Activated CD8-positive, alpha-beta memory T cell treated with anti-CD3 and anti-CD28 coated beads, Interleukin-2, amount 10 ng/mL, durations not matched to agents 7 days and 5 days (primary cell): Measurements from ENCODE around the gene ASGR2. TPM values are rescaled to one million over a fixed set of nuclear protein-coding genes. Genes with fewer than 3 reads are reported as not detected.
"Not testable (repeated sequence)": the region's sequence is repeated elsewhere in the genome, so short reads cannot be mapped to it uniquely, and the experiment has no call there.

Source experiments
- ATAC-seq: fragments of 150-1000 bp; cut with Tn5 transposase; one replicate; pipeline ENCODE4 v1.10.0; 2021; ENCODE audit warnings: moderate library complexity
- CTCF ChIA-PET: fragments of 350-600 bp; sonication (Branson Sonifier 250); formaldehyde crosslinking; loops from one replicate; lab custom pipeline; 2021; ENCODE audit warnings: antibody characterized with exemption; lab: Charles Lee
- DNase-seq: peaks from one replicate; pipeline ENCODE4 v3.0.0-alpha.2; 2020
- H3K27ac Mint-ChIP-seq: one replicate; pipeline ENCODE4 v1.8.0; 2021; ENCODE audit warnings: mild to moderate bottlenecking, mixed read lengths
- H3K27me3 Mint-ChIP-seq: one replicate; pipeline ENCODE4 v1.8.0; 2021; ENCODE audit warnings: mixed read lengths
- H3K36me3 Mint-ChIP-seq: one replicate; pipeline ENCODE4 v1.8.0; 2021; ENCODE audit warnings: mild to moderate bottlenecking, mixed read lengths
- H3K4me1 Mint-ChIP-seq: one replicate; pipeline ENCODE4 v1.8.0; 2021; ENCODE audit warnings: mixed read lengths
- H3K4me3 Mint-ChIP-seq: one replicate; pipeline ENCODE4 v1.8.0; 2021; ENCODE audit warnings: mild to moderate bottlenecking, moderate library complexity, mixed read lengths
- H3K9me3 Mint-ChIP-seq: one replicate; pipeline ENCODE4 v1.8.0; 2022; ENCODE audit warnings: low read depth, mixed read lengths
- total RNA-seq, 2 experiments: library from RNA; stranded (reverse); gene quantifications; one replicate each; pipeline ENCODE4 v1.2.3, GENCODE V29; 2021

ASGR2 gene, protein sequence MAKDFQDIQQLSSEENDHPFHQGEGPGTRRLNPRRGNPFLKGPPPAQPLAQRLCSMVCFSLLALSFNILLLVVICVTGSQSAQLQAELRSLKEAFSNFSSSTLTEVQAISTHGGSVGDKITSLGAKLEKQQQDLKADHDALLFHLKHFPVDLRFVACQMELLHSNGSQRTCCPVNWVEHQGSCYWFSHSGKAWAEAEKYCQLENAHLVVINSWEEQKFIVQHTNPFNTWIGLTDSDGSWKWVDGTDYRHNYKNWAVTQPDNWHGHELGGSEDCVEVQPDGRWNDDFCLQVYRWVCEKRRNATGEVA
- not detected for total RNA-seq

DNA sequence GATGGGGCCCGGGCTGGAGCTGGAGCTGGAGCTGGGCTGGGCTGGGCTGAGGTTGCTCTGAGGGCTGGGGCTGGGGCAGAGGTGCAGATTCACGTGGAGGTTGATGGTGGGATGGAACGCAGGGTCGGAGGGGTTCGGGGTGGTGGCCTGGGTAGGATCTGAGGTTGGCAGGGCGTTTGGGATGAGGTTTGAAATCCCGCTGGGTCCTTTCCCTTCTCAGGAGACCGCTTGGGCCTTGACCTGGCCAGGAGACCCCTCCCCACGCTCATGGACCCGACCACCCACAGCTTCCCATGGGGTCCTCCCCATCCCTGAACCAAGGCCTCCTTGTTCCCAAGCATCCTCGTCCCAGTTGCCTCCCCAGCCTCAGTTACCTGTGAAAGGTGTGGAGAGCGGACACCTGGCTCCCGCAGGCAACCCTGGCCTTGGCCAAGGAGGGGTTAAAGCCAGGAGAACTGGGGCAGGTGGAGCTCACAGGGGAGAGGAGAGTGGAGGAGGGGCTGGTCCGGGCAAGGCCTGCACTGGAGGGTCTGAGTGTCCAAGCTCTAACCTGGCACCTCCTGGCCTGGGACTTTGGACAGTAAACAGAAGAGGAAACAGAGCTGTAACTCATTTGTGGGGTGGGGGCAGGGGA lies at the start of gene ASGR2:
ASGR2 (minus strand) TSS at position 582 of the 634 bp plus-strand sequence. CDS start 582 bp downstream, outside the sequence.
- H3K9me3 Mint-ChIP-seq, result no peaks in the 10 kb centered on the region
- DNase-seq (no peak), ATAC-seq (no peak)
- H3K27me3 Mint-ChIP-seq, result peaks cover 3% of the 10 kb centered on the region
- H3K27ac Mint-ChIP-seq, result no peak within 1 kb of the TSS
- H3K36me3 Mint-ChIP-seq, result no peaks in the 10 kb centered on the region
- CTCF ChIA-PET, result interaction anchor here (1.1 to 2.3 kb wide), 2 partner anchors 19 to 22 kb away, joined by 3 to 7 read pairs; no protein-coding TSS in a partner anchor
- H3K4me1 Mint-ChIP-seq, result peaks cover 13% of the 10 kb centered on the region
- no peak within 1 kb of the TSS for H3K4me3 Mint-ChIP-seq

DNA sequence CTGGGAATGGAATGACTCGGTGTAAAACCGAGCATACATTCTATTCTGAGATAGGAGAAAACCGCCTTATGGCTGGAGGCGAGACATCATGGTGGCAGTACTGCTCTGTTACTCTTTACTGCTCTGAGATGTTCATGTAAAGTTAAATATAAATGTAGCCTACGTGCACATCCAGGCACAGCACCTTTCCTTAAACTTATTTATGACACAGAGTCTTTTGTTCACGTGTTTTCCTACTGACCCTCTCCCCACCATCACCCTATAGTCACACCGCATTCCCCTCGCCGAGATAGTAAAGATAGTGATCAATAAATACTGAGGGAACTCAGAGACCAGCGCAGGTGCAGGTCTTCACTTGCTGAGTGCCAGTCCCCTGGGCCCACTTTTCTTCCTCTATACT lies 44.9 kb upstream of the ASGR2 start:
- ATAC-seq, CTCF ChIA-PET, H3K9me3 Mint-ChIP-seq, DNase-seq, H3K36me3 Mint-ChIP-seq, H3K4me3 Mint-ChIP-seq, H3K27ac Mint-ChIP-seq, H3K4me1 Mint-ChIP-seq: not testable (repeated sequence)
- H3K27me3 Mint-ChIP-seq, result peaks cover 23% of the 10 kb centered on the region

DNA sequence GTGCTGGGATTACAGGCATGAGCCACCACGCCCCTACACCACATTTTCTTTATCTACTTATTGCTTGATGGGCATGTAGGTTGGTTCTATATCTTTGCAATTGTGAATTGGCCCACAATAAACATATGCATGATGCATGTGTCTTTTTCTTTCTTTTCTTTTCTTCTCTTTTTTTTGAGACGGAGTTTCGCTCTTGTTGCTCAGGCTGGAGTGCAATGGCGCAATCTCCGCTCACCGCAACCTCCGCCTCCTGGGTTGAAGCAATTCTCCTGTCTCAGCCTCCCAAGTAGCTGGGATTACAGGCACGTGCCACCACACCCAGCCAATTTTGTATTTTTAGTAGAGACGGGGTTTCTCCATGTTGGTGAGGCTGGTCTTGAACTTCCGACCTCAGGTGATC lies 43.8 kb upstream of the ASGR2 start:
- H3K36me3 Mint-ChIP-seq, CTCF ChIA-PET, ATAC-seq, H3K4me3 Mint-ChIP-seq, H3K4me1 Mint-ChIP-seq, H3K9me3 Mint-ChIP-seq, DNase-seq, H3K27ac Mint-ChIP-seq: not testable (repeated sequence)
- peaks cover 31% of the 10 kb centered on the region for H3K27me3 Mint-ChIP-seq

DNA sequence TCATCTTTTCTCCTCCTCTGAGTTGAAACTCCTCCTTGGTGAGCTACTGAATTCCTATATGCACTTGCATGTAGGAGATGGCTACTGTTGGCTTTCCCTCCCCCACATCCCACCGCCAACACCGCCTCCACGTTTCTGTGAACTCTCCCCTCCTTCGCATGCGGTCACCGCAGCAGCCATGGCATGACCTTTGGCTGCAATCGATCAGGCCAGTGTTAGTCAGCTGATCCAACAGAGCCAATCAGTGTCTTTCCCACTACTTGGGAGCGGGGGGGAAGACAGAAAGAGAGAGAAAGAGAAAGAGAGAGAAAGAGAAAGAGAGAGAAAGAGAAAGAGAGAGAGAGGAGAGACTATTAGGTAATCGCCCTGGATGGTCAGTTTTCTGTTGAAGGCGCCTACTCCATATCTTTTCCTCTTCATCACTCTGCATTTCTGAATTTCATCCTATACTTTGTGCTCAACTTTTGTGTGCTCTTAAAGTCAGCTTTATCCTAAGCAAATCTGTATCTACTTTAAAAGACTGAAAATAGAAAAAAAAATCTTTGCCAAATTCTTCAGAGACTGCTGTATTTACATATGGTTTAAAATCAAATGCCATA lies 41.8 kb upstream of the ASGR2 start:
- no peak overlapping the region for H3K27ac Mint-ChIP-seq
- H3K9me3 Mint-ChIP-seq, result no peaks in the 10 kb centered on the region
- ATAC-seq (no peak), DNase-seq (no peak)
- CTCF ChIA-PET, result interaction anchor here (1.1 kb wide), 2 partner anchors 9 to 20 kb away, joined by 3 to 4 read pairs; no protein-coding TSS in a partner anchor
- H3K36me3 Mint-ChIP-seq, result no peaks in the 10 kb centered on the region
- no peaks in the 10 kb centered on the region for H3K4me1 Mint-ChIP-seq
- H3K27me3 Mint-ChIP-seq, result peaks cover 40% of the 10 kb centered on the region
- no peak overlapping the region for H3K4me3 Mint-ChIP-seq

DNA sequence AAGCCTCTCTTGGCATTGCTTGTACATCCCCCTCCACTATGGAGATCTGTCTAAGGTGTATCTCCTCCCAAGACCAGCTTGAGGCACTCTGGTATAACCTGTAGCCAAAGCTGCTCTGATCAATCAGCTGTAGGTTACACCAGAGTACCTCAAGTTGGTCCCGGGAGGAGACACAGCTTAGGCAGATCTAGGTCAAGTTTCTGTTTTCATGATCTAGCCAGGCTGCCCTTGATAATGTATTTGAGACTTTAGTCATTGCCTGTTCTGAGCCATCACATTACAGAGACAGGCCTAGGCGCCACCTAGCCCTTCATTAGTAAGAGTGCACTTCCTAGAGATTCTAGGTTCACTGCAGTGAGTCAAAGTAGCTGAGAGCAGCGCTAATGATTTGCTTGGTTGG lies 33.1 kb upstream of the ASGR2 start:
- H3K4me1 Mint-ChIP-seq, result no peaks in the 10 kb centered on the region
- no peaks in the 10 kb centered on the region for H3K9me3 Mint-ChIP-seq
- CTCF ChIA-PET, result interaction anchor here (0.9 to 1.8 kb wide), 2 partner anchors 11 to 15 kb away, joined by 3 to 8 read pairs; no protein-coding TSS in a partner anchor
- H3K36me3 Mint-ChIP-seq, result no peaks in the 10 kb centered on the region
- no peak for ATAC-seq
- H3K27ac Mint-ChIP-seq, result no peak overlapping the region
- H3K4me3 Mint-ChIP-seq, result no peak overlapping the region
- no peak for DNase-seq
- peaks cover 10% of the 10 kb centered on the region for H3K27me3 Mint-ChIP-seq

DNA sequence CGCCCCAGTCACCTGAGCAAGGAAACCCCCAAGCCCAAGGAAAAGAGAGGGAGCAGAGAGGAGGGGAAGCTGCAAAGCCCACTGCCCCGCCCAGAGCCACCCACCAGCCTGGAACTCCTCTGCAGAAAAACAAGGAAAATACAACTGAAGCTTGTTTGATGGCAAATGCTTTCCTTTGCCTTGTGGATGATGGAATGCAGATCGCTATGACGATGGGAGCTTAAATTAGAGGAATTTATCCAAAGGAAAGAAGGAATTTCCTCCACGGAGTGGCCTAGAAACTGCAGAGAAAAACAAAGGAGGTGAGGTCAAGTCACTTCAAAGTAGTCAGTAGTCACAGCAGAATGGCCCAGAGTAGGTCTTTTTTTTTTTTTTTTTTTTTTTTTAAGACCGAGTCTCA lies 31.5 kb upstream of the ASGR2 start:
- DNase-seq (no peak), ATAC-seq (no peak)
- Mint-ChIP-seq H3K4me3 (no peak overlapping the region), H3K36me3 (no peaks in the 10 kb centered on the region), H3K9me3 (no peaks in the 10 kb centered on the region), H3K27ac (no peak overlapping the region), H3K27me3 (no peaks in the 10 kb centered on the region), H3K4me1 (no peaks in the 10 kb centered on the region)
- CTCF ChIA-PET, result interaction anchor here (0.7 to 1.8 kb wide), 6 partner anchors 10 to 418 kb away, joined by 3 to 8 read pairs (median 4); no protein-coding TSS in a partner anchor

DNA sequence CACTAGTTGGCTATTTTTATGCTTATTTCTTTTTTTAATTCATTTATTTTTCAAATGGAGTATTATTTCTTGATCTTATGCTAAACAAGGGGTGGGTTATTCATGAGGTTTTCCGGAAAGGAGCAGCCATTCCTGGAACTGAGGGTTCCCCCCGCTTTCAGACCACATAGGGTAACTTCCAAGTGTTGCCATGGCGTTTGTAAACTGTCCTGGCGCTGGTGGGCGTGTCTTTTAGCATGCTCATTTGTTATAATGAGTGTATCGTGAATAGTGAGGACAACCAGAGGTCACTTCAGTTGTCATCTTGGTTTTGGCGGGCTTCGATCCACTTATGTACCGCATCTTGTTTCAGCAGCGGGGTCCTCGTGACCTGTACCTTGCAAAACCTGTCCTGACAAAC lies 29.6 kb upstream of the ASGR2 start:
- no peaks in the 10 kb centered on the region for H3K27me3 Mint-ChIP-seq
- ATAC-seq (no peak), DNase-seq (no peak)
- H3K36me3 Mint-ChIP-seq, result no peaks in the 10 kb centered on the region
- no peaks in the 10 kb centered on the region for H3K4me1 Mint-ChIP-seq
- CTCF ChIA-PET, result interaction anchor here (13.2 kb wide), 1 partner anchor 99 kb away, joined by 253 read pairs; the partner anchor contains the start of gene SLC16A11
- H3K27ac Mint-ChIP-seq, result no peak overlapping the region
- no peak overlapping the region for H3K4me3 Mint-ChIP-seq
- no peaks in the 10 kb centered on the region for H3K9me3 Mint-ChIP-seq

DNA sequence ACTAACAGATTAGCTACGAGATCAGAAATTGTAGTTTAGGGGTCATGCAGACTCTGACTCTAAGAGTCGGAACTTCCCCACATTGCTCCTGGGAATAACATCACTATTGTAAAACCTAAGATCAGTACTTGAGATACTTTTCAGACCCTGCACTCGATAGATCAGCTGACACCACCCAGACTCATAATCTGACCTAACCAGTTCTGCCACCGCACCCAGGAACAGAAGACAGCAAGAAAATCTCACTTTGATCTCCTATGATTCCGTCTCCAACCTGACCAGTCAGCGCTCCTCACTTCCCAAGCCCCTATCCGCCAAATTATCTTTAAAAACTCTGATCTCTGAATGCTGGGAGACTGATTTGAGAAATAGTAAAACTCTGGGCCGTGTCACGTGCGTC lies 27.2 kb upstream of the ASGR2 start:
- no peak for ATAC-seq
- Mint-ChIP-seq H3K9me3 (no peaks in the 10 kb centered on the region), H3K36me3 (no peaks in the 10 kb centered on the region), H3K27me3 (peaks cover 8% of the 10 kb centered on the region), H3K4me3 (no peak overlapping the region), H3K27ac (no peak overlapping the region), H3K4me1 (no peaks in the 10 kb centered on the region)
- CTCF ChIA-PET, result interaction anchor here (1.4 to 13.2 kb wide), 3 partner anchors 36 to 97 kb away, joined by 3 to 253 read pairs (median 5); partner anchors contain the start of gene SLC16A11
- DNase-seq, result no peak

DNA sequence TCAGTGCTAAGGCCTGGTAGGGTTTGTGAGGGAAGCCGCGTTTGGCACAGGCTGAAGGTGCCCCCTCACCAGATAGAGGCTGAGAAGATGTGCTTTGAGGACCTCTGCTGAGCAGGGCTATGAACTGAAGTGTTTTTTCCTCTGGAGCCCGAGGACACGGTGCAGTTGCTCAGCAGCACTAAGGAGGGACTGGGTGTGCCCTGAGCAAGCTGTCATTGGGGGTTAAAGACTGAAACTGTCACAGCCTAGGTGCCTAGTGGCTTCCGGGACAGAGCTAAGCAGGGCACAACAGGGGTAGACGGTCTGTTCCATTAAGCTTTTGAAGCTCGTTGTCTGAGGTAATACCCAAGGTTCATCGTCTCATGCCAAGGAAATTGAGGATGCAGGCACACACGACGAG lies 24.8 kb upstream of the ASGR2 start:
- ATAC-seq (no peak), DNase-seq (no peak)
- Mint-ChIP-seq H3K4me1 (peaks cover 6% of the 10 kb centered on the region), H3K27ac (no peak overlapping the region), H3K9me3 (no peaks in the 10 kb centered on the region), H3K36me3 (no peaks in the 10 kb centered on the region), H3K27me3 (peaks cover 13% of the 10 kb centered on the region), H3K4me3 (no peak overlapping the region)
- CTCF ChIA-PET, result interaction anchor here (1.1 to 13.2 kb wide), 3 partner anchors 38 to 94 kb away, joined by 4 to 253 read pairs (median 6); partner anchors contain the start of gene SLC16A11

DNA sequence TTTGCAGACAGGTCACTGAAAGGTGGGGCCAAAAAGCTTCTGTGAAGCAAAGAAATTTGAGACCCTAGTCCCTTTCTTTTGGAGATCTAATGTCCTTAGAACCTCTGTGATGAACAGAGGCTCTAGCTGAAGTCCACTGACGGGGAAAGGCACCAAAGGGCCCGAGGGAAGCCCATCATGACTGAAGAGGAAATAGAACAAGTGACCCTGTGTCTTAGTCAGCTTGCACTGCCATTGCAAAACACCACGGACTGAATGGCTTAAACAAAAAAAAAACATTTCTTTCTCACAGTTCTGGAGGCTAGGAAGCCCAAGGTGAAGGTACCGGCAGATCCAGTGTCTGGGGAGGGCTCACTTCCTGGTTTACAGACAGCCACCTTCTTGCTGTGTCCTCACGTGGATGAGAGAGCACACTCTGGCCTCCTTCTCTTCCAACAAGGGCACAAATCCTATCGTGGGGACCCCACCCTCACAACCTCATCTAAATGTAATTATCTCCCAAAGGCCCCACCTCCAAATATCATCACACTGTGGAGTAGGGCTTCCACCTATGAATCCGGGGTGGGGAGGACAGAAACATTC lies 24.3 kb upstream of the ASGR2 start:
- CTCF ChIA-PET, result interaction anchor here (1.4 to 13.2 kb wide), 3 partner anchors 39 to 94 kb away, joined by 6 to 253 read pairs (median 65); partner anchors contain the start of gene SLC16A11
- no peak for DNase-seq
- Mint-ChIP-seq H3K4me3 (no peak overlapping the region), H3K9me3 (no peaks in the 10 kb centered on the region), H3K27me3 (peaks cover 13% of the 10 kb centered on the region), H3K27ac (no peak overlapping the region), H3K36me3 (no peaks in the 10 kb centered on the region), H3K4me1 (peaks cover 7% of the 10 kb centered on the region)
- ATAC-seq, result no peak

DNA sequence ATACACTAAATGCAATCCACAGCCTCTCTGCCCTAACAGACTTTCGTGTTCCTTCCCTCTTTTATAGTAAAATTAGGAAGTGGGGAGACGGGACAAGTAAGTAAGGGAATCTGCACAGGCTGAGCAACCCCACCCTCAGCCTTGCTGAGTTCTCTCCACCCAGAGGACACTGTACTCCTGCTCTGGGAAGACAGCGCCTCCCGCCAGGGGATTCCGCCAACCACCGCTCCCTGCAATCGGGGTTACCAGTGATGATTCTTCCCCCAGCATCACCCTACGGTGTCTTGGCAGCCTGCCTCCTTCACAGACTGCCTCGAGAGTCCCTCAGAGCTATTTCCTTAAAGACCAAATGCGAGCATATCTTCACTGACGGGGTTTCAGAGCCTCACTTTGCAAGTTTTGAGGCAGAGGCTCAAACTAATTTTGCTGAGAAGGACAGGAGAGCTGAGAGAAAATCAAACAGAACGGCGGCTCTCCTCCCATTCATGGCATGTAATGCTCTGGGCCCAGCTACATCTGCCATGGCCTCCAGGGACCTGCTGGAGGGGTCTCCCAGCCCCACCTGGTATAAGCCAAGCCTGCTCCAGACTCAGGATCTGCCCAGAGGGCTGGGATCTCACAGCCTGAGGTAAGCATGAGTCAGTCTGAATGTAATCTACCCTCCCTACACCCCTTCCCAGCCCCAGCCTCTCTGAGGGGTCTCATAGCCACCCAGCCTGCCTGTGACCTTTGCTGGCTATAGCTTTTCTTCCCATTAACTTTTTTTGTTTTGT lies 22.7 kb upstream of the ASGR2 start:
- Mint-ChIP-seq H3K4me1 (peaks cover 17% of the 10 kb centered on the region), H3K27me3 (peaks cover 13% of the 10 kb centered on the region), H3K4me3 (no peak overlapping the region), H3K36me3 (no peaks in the 10 kb centered on the region), H3K9me3 (no peaks in the 10 kb centered on the region), H3K27ac (no peak overlapping the region)
- DNase-seq (no peak), ATAC-seq (no peak)
- CTCF ChIA-PET, result interaction anchor here (0.8 to 13.2 kb wide), 21 partner anchors 10 to 226 kb away, joined by 3 to 253 read pairs (median 4); partner anchors contain the start of genes ASGR2 and SLC16A11

DNA sequence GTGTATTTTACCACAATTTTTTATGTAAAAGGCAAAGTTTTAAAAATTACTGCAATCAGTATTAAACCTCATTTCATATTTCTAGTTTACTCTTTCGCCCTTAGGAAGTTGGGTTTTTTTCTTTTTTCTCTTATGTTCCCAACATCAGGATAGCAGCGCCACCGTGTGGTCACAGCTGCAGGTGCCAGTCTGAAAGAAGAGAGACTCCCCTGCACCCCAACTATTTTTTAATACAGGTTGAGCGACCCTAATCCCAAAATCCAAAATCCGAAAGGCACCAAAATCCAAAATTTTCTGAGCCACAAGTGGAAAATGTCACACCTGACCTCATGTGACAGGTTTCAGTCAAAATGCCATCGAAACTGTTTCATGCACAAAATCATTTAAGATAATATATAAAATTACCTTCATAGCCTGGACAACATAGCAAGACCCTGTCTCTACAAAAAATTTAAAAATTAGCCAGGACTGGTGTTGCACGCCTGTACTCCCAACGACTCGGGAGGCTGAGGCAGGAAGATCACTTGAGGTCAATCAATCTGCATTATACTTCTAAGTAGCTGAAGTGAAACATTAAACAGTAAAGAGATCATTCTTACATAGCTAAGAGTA lies 21.8 kb upstream of the ASGR2 start:
- Mint-ChIP-seq H3K27me3 (peaks cover 13% of the 10 kb centered on the region), H3K36me3 (no peaks in the 10 kb centered on the region), H3K4me3 (no peak overlapping the region), H3K27ac (no peak overlapping the region), H3K9me3 (no peaks in the 10 kb centered on the region), H3K4me1 (peaks cover 21% of the 10 kb centered on the region)
- CTCF ChIA-PET, result interaction anchor here (0.7 to 13.2 kb wide), 22 partner anchors 11 to 225 kb away, joined by 3 to 253 read pairs (median 4); partner anchors contain the start of genes ASGR2 and SLC16A11
- ATAC-seq (peak; percentile 40), DNase-seq (peak; percentile 82)
